Kasumi-1 (cell line): ENCODE data around the gene XAF1.
"Not testable (repeated sequence)": the region's sequence is repeated elsewhere in the genome, so short reads cannot be mapped to it uniquely, and the experiment has no call there.

Experiments used
- DNase-seq, 2 experiments: peaks; one replicate each; lab custom pipeline; 2025; lab: John Stamatoyannopoulos, UW

XAF1 gene

DNA sequence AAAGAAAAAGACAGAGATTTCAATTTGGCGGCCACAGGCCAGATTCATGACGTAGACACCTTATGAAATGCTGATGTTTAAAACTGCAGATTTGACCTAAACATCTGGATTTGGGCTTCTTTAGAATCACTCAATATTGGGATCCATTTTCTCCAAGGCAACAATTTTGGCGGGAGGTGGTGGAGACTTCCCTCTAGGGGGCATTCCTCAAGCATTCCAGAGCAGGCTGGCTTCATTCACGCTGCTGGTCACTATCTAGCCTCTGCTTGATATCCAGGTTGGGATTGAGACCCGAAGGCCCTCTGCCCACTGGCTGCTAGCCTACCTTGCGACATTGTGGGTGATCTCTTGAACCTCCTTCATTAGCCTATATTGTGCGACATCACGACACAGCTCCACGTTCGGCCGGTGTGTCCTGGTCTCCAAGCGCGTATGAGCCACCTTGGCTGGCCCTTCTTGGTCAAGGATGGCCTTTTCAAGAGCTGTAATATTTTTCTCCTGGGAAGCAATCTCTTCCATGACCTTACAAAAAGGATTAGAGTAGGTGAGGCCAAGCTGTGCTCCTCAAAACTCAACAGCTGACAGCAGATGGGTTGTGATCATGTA, 44.7 kb downstream of the XAF1 start:
- no peak for DNase-seq

DNA sequence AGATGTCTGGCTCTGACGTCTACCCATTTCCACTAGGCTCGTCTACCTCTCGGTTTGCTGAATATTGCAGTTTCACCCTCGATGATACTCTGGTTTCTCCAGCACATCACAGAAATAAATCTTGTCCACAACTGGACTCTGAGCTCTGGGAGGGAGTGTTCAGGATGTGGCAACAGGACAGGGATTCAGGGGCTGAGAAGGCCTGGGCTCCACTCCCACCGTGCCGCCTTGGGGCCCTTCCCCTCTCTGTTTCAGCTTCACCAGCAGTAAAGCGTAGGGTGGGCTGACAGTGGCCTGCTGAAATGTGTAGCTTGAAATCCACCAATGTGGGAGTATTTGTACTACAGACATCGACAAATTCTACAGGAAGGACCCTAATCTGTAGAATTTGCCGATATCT, 55.7 kb downstream of the XAF1 start:
- DNase-seq, result no peak

DNA sequence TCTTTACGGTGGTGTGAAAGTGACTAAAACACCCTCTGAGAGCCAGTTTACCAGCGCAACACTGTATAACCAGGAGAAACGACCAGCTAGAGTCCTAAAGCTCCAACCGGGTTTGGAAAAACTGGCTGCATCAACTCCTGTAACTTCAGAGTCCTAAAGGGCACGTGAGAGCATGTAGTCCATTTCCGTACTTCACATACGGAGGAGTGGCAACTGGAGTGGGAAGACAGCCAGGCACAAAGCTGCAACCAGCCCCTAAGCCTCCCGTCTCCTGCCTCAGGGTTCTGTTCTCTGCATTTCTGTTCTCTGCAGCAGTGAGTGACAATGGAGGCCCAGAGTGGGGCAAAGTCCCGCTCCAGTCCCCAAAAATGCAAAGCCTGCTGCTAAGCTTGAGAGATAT, 56.4 kb downstream of the XAF1 start:
- no peak for DNase-seq

DNA sequence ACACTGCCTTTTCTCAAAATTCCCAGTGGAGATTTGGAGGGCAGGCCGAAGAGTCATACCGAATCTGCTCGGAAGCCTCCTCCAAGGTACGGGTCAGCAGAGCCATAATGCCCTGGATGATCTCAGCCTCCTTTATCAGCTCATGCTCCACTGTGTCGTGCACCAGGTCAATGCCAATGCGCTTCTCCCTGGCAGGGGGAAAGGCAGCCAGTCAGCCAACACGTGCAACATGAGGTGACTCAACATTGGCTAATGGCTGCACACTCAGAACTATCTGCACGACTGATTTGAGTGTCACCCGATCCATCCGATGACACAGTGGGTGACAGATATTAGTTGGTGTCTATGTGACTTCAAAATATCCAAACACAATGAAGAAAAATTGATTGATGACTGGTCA, 59.9 kb downstream of the XAF1 start:
- no peak for DNase-seq

DNA sequence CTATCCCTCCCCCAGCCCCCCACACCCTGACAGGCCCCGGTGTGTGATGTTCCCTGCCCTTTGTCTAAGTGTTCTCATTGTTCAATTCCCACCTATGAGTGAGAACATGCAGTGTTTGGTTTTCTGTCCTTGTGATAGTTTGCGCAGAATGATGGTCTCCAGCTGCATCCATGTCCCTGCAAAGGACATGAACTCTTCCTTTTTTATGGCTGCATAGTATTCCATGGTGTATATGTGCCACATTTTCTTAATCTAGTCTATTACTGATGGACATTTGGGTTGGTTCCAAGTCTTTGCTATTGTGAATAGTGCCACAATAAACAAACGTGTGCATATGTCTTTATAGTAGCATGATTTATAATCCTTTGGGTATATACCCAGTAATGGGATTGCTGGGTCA, 60.5 kb downstream of the XAF1 start:
- not testable (repeated sequence) for DNase-seq

DNA sequence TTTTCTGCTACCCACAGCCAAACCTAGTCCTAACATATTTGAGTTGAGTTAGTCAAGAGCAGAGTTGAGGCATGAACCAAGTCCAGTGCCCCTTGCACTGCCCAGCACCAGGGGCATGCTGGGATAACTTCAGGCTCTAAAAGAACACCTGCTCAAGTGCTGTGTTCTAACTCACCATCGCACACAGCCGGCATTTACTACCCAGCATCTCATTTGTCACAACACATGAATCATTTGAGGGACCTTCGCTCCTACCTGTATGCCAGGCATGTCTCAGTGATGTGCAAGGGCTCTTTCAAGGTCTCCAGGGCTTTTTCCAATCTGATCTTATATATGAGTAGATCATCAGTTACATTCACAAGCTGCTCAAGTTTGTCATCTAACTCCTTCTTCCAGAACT, 63.1 kb downstream of the XAF1 start:
- DNase-seq, result no peak

DNA sequence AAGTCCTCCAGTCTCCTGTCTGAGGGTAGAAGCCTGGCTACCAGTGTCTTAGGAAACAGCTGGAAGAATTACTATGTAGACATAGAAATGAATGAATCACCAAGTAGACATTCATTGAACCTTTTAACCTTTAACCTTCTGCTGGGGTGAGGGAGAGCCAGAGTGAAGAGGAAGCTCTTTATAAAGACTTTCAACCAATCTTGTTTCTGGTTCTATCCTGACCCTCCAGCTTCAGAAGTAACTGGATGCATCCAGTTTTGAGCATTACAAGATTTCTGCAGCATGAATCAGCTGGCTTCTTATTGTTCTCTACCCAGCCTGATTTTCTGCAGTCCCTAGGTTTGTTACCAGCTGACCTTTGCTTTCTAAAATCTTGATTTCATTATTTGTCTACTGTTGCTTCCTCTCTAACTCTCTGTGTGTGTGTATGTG, 67.2 kb downstream of the XAF1 start:
- DNase-seq, result no peak
